Neural cell (in vitro differentiated cells): ENCODE results near the gene ITFG1. TPM values are rescaled to one million over a fixed set of nuclear protein-coding genes. Genes with fewer than 3 reads are reported as not detected.

Experiments used
- H2AFZ ChIP-seq: fragments of 200-600, 300-800 bp; sonication (generic), shearing (Covaris generic); 2 replicates; pipeline ENCODE4 v1.6.0; 2014; ENCODE audit warnings: low read depth, mild to moderate bottlenecking, antibody characterized with exemption, low read length, moderate library complexity
- H3F3A ChIP-seq: fragments of 200-600 bp; shearing (Covaris generic); 2 replicates; pipeline ENCODE4 v1.6.1; 2016; ENCODE audit warnings: mild to moderate bottlenecking, moderate library complexity, mixed read lengths, antibody characterized with exemption, low read length; ENCODE audit not compliant: insufficient read depth, poor library complexity, severe bottlenecking
- H3K27ac ChIP-seq: fragments of 200-600, 300-800 bp; sonication (generic), shearing (Covaris generic); 2 replicates; pipeline ENCODE4 v1.5.1; 2014; ENCODE audit warnings: mild to moderate bottlenecking, low read length, moderate library complexity
- H3K27me3 ChIP-seq: fragments of 300-800, 200-600 bp; sonication (generic), shearing (Covaris generic); 2 replicates; pipeline ENCODE4 v1.6.0; 2014; ENCODE audit warnings: mild to moderate bottlenecking, low read depth, low read length, moderate library complexity; ENCODE audit not compliant: insufficient read depth
- H3K36me3 ChIP-seq: fragments of 300-800, 200-600 bp; sonication (generic), shearing (Covaris generic); 2 replicates; pipeline ENCODE4 v1.5.1; 2014; ENCODE audit warnings: mild to moderate bottlenecking, antibody characterized with exemption, low read length, moderate library complexity; ENCODE audit not compliant: insufficient read depth
- H3K4me2 ChIP-seq: fragments of 300-800, 200-600 bp; sonication (generic), shearing (Covaris generic); 2 replicates; pipeline ENCODE4 v1.6.0; 2014; ENCODE audit warnings: mild to moderate bottlenecking, low read length
- H3K4me3 ChIP-seq: fragments of 300-800, 200-600 bp; sonication (generic), shearing (Covaris generic); 2 replicates; pipeline ENCODE4 v1.5.1; 2014; ENCODE audit warnings: mild to moderate bottlenecking, low read length, moderate library complexity
- H3K79me2 ChIP-seq: fragments of 200-600 bp; shearing (Covaris generic); replicated peaks from 2 replicates; pipeline ENCODE4 v1.6.0; 2014; ENCODE audit warnings: mild to moderate bottlenecking, low read length, moderate library complexity; ENCODE audit not compliant: insufficient read depth
- H3K9ac ChIP-seq: fragments of 300-800, 200-600 bp; sonication (generic), shearing (Covaris generic); 2 replicates; pipeline ENCODE4 v1.6.1; 2016; ENCODE audit warnings: mild to moderate bottlenecking, low read length, mixed read lengths
- H3K9me2 ChIP-seq: fragments of 200-600 bp; shearing (Covaris generic); 2 replicates; pipeline ENCODE4 v1.6.1; 2016; ENCODE audit warnings: mild to moderate bottlenecking, low read length, mixed read lengths; ENCODE audit not compliant: insufficient read depth
- H3K9me3 ChIP-seq: fragments of 200-600, 300-800 bp; sonication (generic), shearing (Covaris generic); 2 replicates; pipeline ENCODE4 v1.6.1; 2016; ENCODE audit warnings: mild to moderate bottlenecking, mixed run types, low read length, moderate library complexity, mixed read lengths
- H4K20me1 ChIP-seq: fragments of 200-600 bp; shearing (Covaris generic); 2 replicates; pipeline ENCODE4 v1.6.1; 2016; ENCODE audit warnings: mild to moderate bottlenecking, mixed run types; ENCODE audit not compliant: insufficient read depth
- CTCF ChIP-seq: fragments of 450-650 bp; IDR thresholded peaks from 2 replicates; pipeline ENCODE4 v1.5.1; 2014; ENCODE audit warnings: antibody characterized with exemption, mild to moderate bottlenecking, moderate library complexity; ENCODE audit not compliant: poor library complexity, severe bottlenecking
- EP300 ChIP-seq: fragments of 450-650 bp; conservative IDR thresholded peaks from 2 replicates; pipeline ENCODE4 v1.6.1; 2014; ENCODE audit warnings: antibody characterized with exemption, mild to moderate bottlenecking, moderate library complexity; ENCODE audit not compliant: poor library complexity, severe bottlenecking
- EZH2 ChIP-seq: fragments of 200-600, 300-800 bp; shearing (Covaris generic), sonication (generic); IDR thresholded peaks from 2 replicates; pipeline ENCODE4 v1.6.1; 2014; ENCODE audit warnings: antibody characterized with exemption, low read length, borderline replicate concordance, mild to moderate bottlenecking; ENCODE audit not compliant: insufficient read depth, poor library complexity, severe bottlenecking
- MXI1 ChIP-seq: fragments of 450-650 bp; conservative IDR thresholded peaks from 2 replicates; pipeline ENCODE4 v1.6.1; 2014; ENCODE audit warnings: antibody characterized with exemption, mild to moderate bottlenecking; ENCODE audit not compliant: poor library complexity, severe bottlenecking
- POLR2AphosphoS5 ChIP-seq: IDR thresholded peaks from 2 replicates; pipeline ENCODE4 v1.6.1; 2012
- RAD21 ChIP-seq: fragments of 450-650 bp; conservative IDR thresholded peaks from 2 replicates; pipeline ENCODE4 v1.6.1; 2014; ENCODE audit warnings: antibody characterized with exemption, mild to moderate bottlenecking, moderate library complexity
- SMC3 ChIP-seq: fragments of 450-650 bp; conservative IDR thresholded peaks from 2 replicates; pipeline ENCODE4 v1.6.1; 2014; ENCODE audit warnings: antibody characterized with exemption, mild to moderate bottlenecking, moderate library complexity; ENCODE audit not compliant: poor library complexity
- TAF1 ChIP-seq: IDR thresholded peaks from 2 replicates; pipeline ENCODE4 v1.6.1; 2012; ENCODE audit warnings: low read depth
- polyA plus RNA-seq: library from polyadenylated mRNA; depleted of rRNA; stranded (reverse); fragments of >200 nt; gene quantifications from 2 replicates; pipeline ENCODE4 v1.2.3, GENCODE V29; 2014
- TF ChIP-seq, protein P1 (sequence below): IDR thresholded peaks from 2 replicates; pipeline ENCODE4 v1.6.1; 2012; ENCODE audit warnings: borderline replicate concordance

The ITFG1 gene
- polyA plus RNA-seq, 1 donor from 2014 or later, result 155 TPM

- Histone ChIP-seq H3K27ac (no peak overlapping the region), H3K27me3 (no peaks in the 10 kb centered on the region), H3K36me3 (no peaks in the 10 kb centered on the region), H2AFZ (no peak overlapping the region), H3K9me3 (peaks cover 5% of the 10 kb centered on the region), H3K79me2 (no peaks in the 10 kb centered on the region), H3K9ac (no peak overlapping the region), H4K20me1 (no peaks in the 10 kb centered on the region), H3K9me2 (no peaks in the 10 kb centered on the region), H3K4me3 (no peak overlapping the region), H3K4me2 (no peak overlapping the region), H3F3A (no peaks in the 10 kb centered on the region)
- TF ChIP-seq CTCF (no peak), EZH2 (no peak), EP300 (no peak), MXI1 (no peak), POLR2AphosphoS5 (no peak), RAD21 (no peak), TAF1 (no peak), SMC3 (no peak)
- TF ChIP-seq, protein P1, sequence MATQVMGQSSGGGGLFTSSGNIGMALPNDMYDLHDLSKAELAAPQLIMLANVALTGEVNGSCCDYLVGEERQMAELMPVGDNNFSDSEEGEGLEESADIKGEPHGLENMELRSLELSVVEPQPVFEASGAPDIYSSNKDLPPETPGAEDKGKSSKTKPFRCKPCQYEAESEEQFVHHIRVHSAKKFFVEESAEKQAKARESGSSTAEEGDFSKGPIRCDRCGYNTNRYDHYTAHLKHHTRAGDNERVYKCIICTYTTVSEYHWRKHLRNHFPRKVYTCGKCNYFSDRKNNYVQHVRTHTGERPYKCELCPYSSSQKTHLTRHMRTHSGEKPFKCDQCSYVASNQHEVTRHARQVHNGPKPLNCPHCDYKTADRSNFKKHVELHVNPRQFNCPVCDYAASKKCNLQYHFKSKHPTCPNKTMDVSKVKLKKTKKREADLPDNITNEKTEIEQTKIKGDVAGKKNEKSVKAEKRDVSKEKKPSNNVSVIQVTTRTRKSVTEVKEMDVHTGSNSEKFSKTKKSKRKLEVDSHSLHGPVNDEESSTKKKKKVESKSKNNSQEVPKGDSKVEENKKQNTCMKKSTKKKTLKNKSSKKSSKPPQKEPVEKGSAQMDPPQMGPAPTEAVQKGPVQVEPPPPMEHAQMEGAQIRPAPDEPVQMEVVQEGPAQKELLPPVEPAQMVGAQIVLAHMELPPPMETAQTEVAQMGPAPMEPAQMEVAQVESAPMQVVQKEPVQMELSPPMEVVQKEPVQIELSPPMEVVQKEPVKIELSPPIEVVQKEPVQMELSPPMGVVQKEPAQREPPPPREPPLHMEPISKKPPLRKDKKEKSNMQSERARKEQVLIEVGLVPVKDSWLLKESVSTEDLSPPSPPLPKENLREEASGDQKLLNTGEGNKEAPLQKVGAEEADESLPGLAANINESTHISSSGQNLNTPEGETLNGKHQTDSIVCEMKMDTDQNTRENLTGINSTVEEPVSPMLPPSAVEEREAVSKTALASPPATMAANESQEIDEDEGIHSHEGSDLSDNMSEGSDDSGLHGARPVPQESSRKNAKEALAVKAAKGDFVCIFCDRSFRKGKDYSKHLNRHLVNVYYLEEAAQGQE, result no peak
These were observed 31.8 kb upstream of the ITFG1 start for GRCh38 chr16:47492428-47493377.

GRCh38 chr16:47492036-47492427 lies 31.2 kb upstream of the ITFG1 start:
- H3K4me3 ChIP-seq, result no peak overlapping the region
- no peak overlapping the region for H2AFZ ChIP-seq
- H3K4me2 ChIP-seq, result no peak overlapping the region
- no peaks in the 10 kb centered on the region for H3K79me2 ChIP-seq
- H3K9me2 ChIP-seq, result no peaks in the 10 kb centered on the region
- H4K20me1 ChIP-seq, result no peaks in the 10 kb centered on the region
- no peaks in the 10 kb centered on the region for H3K27me3 ChIP-seq
- H3K36me3 ChIP-seq, result no peaks in the 10 kb centered on the region
- no peak overlapping the region for H3K9ac ChIP-seq
- no peak overlapping the region for H3K27ac ChIP-seq
- TF ChIP-seq EP300, result no peak
- no peak for TF ChIP-seq EZH2
- TF ChIP-seq, protein P1, result no peak
- TF ChIP-seq MXI1, result no peak
- TF ChIP-seq RAD21, result no peak
- TF ChIP-seq SMC3, result no peak
- TF ChIP-seq POLR2AphosphoS5, result no peak
- no peak for TF ChIP-seq TAF1
- TF ChIP-seq CTCF, result no peak
- no peaks in the 10 kb centered on the region for H3F3A ChIP-seq
- H3K9me3 ChIP-seq, result peaks cover 5% of the 10 kb centered on the region
